Activated CD4-positive, alpha-beta T cell treated with anti-CD3 and anti-CD28 coated beads, Interleukin-2, amount 10 ng/mL, durations not matched to agents 24 days and 14 days (primary cell): ENCODE results near the gene MAN2C1. TPM values are rescaled to one million over a fixed set of nuclear protein-coding genes. Genes with fewer than 3 reads are reported as not detected.
"Not testable (repeated sequence)": the region's sequence is repeated elsewhere in the genome, so short reads cannot be mapped to it uniquely, and the experiment has no call there.

Source experiments
- DNase-seq: peaks from one replicate; pipeline ENCODE4 v3.0.0; 2022
- H3K27ac Mint-ChIP-seq: one replicate; pipeline ENCODE4 v1.8.0; 2022; ENCODE audit warnings: mild to moderate bottlenecking, mixed read lengths
- H3K27me3 Mint-ChIP-seq: one replicate; pipeline ENCODE4 v1.8.0; 2022; ENCODE audit warnings: mixed read lengths
- H3K36me3 Mint-ChIP-seq: one replicate; pipeline ENCODE4 v1.8.0; 2022; ENCODE audit warnings: low read depth, mild to moderate bottlenecking, mixed read lengths
- H3K4me1 Mint-ChIP-seq: one replicate; pipeline ENCODE4 v1.8.0; 2021; ENCODE audit warnings: mixed read lengths
- H3K4me3 Mint-ChIP-seq: one replicate; pipeline ENCODE4 v1.8.0; 2022; ENCODE audit warnings: mild to moderate bottlenecking, moderate library complexity, mixed read lengths
- H3K9me3 Mint-ChIP-seq: one replicate; pipeline ENCODE4 v1.8.0; 2021; ENCODE audit warnings: mixed read lengths
- intact Hi-C: fragments of 100-400 bp; cut with micrococcal nuclease; formaldehyde crosslinking; loops from one replicate; pipeline ENCODE4 v1.15.1; 2023
- total RNA-seq: library from RNA; stranded (reverse); gene quantifications from 2 replicates; pipeline ENCODE4 v1.2.3, GENCODE V29; 2022

Gene MAN2C1
- total RNA-seq, result 232 and 255 TPM in 2 replicates

DNA sequence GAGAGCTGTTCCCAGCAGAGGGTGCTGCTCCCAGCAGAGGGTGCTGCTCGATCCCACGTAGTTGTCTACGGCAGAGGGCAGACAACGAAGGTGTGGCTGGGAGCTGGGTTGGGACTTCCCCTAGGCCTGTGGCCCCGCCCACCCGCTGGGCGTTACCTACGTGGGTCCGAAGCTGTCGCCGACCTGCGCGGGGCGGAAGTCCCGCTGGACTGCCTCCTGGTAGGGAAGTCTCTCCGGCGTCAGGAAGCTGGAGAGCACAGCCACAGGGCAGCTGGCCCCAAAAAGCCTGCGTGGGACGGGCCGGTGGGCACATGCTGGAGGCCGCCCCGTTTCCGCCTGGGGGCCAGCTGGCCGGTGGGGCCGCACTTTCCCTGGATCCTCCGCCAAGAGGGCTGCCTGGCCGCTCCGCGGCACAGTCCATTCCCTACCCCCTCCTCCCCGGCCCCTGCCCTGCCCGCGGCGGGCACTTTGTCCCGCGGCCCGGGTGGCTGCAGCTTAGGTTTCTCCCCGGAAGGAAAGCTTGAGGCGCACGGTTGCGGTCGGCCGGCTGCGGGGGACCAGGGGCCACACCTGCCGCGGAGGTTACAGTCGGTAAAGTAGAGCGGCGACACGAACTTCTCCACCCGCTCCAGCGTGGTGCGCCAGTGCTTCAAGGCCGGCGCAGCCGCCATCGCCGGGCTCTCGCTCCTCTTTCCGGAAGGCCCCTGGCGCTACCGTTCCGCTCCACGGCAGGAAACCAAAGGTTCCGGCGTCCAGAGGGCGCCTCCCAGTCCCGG, at the start of gene MAN2C1:
MAN2C1 (minus strand) TSS at position 695 of the 776 bp plus-strand sequence; CDS start at position 671, 24 bp downstream.
- Mint-ChIP-seq H3K4me1 (peaks cover 24% of the 10 kb centered on the region), H3K27ac (peak within 1 kb of the TSS; percentile 96), H3K27me3 (no peaks in the 10 kb centered on the region), H3K4me3 (peak within 1 kb of the TSS; percentile 91), H3K9me3 (no peaks in the 10 kb centered on the region), H3K36me3 (peaks cover 39% of the 10 kb centered on the region)
- intact Hi-C loops, result loop anchor here (1.0 to 5.0 kb wide), 4 partner anchors 83 to 431 kb away; partner anchors contain the start of genes COX5A and SIN3A
- peak; percentile 98 for DNase-seq

DNA sequence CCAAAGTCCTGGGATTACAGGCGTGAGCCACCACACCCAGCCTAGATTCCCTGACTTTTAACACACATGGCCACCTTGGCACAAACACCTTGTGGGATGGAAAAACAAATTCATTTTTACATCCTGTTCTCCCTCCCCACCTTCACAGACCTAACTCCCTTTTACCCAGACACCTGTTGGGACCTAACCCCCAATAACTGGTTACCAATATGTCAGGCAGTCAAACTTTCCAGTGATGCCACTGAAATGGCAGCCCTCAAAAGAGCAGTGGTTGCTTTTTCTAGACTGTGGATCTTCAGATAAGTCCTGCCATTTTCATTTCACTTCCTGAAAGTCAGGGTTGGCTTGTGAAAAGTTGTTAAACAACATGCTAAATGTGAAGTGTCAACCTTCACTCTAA, 48.2 kb upstream of the MAN2C1 start:
- Mint-ChIP-seq H3K4me1 (peaks cover 15% of the 10 kb centered on the region), H3K36me3 (peaks cover 56% of the 10 kb centered on the region), H3K27me3 (no peaks in the 10 kb centered on the region), H3K27ac (peak overlapping the region; percentile 56), H3K9me3 (no peaks in the 10 kb centered on the region), H3K4me3 (no peak overlapping the region)
- no peak for DNase-seq
- intact Hi-C loops, result no loop called here

DNA sequence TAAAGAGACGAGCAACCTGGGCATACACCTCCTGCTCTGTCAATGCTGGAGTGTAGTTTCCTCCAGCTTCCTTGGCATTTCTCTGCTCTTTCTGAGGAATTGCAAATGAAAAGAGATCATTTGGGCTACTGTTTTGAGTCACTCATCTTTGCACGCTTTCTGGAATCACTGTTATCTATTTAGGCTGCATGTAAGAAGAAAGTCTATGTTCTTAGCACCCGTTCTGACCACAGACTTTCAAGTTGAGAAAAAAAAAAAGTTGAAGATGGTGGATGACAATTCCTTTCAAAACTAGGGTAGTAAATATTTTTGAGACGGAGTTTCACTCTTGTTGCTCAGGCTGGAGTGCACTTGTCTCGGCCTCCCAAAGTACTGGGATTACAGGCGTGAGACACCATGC, 41.8 kb upstream of the MAN2C1 start:
- Mint-ChIP-seq H3K36me3 (peaks cover 74% of the 10 kb centered on the region), H3K4me3 (no peak overlapping the region), H3K4me1 (peaks cover 7% of the 10 kb centered on the region), H3K27ac (peak overlapping the region; percentile 42), H3K27me3 (no peaks in the 10 kb centered on the region), H3K9me3 (no peaks in the 10 kb centered on the region)
- no peak for DNase-seq
- intact Hi-C loops, result no loop called here

DNA sequence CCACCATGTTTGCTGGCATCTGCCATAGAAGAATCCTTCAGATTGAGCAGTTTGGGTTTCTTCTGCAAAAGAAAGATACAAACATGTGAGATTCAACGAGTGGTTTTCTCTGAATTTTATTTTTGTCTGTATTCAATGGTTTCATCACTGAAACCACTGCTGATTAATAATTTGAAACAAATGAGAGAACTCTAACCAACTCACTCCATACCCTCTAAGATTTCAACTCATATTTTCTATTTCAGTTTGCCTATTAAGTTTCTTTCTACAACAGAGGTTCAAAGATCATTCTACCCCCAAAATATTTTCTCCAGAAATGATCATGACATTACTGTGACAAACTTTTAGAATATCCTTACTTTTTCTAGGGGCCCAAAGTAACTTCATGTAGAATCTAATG, 38.7 kb upstream of the MAN2C1 start:
- DNase-seq, result no peak
- H3K4me3 Mint-ChIP-seq, result no peak overlapping the region
- intact Hi-C loops, result no loop called here
- peak overlapping the region; percentile 4 for H3K27ac Mint-ChIP-seq
- peaks cover 69% of the 10 kb centered on the region for H3K36me3 Mint-ChIP-seq
- peaks cover 6% of the 10 kb centered on the region for H3K4me1 Mint-ChIP-seq
- H3K27me3 Mint-ChIP-seq, result no peaks in the 10 kb centered on the region
- H3K9me3 Mint-ChIP-seq, result no peaks in the 10 kb centered on the region

DNA sequence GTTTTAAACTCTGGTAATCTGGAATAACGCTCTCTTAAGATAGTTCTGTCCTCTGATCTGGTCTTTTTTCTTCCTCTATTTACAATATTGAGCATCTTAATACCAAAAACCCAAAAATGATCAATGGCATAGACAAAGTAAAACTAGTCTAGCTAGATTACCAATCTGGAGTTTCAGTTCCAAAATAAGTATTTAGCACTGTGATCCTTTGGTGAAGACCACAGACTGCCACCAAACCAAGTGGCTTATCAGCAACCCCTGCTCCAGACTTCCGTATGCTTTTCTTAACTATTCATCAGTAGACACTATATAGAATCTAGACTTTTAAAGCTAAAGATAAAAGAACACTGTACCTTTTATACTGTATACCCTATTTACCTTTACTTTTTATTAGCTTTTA, 35.5 kb upstream of the MAN2C1 start:
- Mint-ChIP-seq H3K9me3 (no peaks in the 10 kb centered on the region), H3K27ac (no peak overlapping the region), H3K27me3 (no peaks in the 10 kb centered on the region), H3K4me1 (peaks cover 4% of the 10 kb centered on the region), H3K36me3 (peaks cover 55% of the 10 kb centered on the region), H3K4me3 (no peak overlapping the region)
- DNase-seq, result no peak
- intact Hi-C loops, result no loop called here

DNA sequence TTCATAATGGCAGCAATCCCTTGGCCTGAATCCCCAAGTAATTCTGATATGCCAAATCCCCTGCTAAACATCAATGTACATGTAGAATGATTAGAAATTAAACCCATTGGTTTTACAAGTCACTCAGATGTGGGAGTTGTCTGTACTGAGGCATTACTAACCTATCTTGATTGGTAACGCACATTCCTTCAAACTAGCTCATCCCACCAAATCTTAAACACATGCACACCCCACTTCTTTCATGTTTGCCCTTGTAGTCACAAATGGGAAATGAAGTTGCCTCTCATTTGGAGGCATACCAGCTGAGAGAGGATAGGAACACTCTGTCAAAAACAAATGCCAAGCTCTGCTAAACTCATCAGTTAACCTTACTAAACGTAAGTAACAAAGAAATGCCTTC, 29.1 kb upstream of the MAN2C1 start:
- no peak for DNase-seq
- intact Hi-C loops, result no loop called here
- H3K27me3 Mint-ChIP-seq, result no peaks in the 10 kb centered on the region
- no peaks in the 10 kb centered on the region for H3K9me3 Mint-ChIP-seq
- peaks cover 66% of the 10 kb centered on the region for H3K36me3 Mint-ChIP-seq
- H3K4me1 Mint-ChIP-seq, result peaks cover 9% of the 10 kb centered on the region
- no peak overlapping the region for H3K4me3 Mint-ChIP-seq
- H3K27ac Mint-ChIP-seq, result no peak overlapping the region

DNA sequence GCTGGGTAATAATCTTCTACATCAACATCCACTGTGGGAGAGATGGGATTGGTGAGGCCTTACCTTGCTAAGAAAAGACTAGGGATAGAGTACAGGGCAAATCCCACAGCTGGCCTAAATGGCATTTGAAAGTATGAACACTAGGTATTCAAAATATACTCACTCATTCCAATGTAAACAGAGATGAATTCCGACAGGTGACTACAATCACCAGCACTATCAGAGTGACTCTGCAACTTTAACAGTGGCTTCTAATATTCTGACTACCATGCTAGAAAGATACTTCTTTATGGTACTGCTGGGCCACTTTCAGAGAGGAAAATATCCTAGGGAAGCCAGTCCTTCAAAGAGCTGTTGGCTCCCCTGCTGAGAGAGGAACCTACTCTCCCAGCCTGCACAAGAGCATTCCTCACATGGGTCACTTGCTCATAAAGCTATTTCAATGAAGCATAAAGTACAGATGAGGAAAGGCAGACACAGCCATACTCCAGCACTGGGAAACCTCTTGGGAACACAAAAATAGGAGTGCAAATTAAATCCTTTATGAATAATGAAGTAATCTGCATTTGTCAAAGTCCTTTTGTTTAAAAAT, 21.5 kb upstream of the MAN2C1 start:
- H3K9me3 Mint-ChIP-seq, result no peaks in the 10 kb centered on the region
- no peak for DNase-seq
- no peak overlapping the region for H3K27ac Mint-ChIP-seq
- peaks cover 60% of the 10 kb centered on the region for H3K36me3 Mint-ChIP-seq
- H3K4me3 Mint-ChIP-seq, result no peak overlapping the region
- intact Hi-C loops, result no loop called here
- H3K4me1 Mint-ChIP-seq, result peaks cover 13% of the 10 kb centered on the region
- no peaks in the 10 kb centered on the region for H3K27me3 Mint-ChIP-seq

DNA sequence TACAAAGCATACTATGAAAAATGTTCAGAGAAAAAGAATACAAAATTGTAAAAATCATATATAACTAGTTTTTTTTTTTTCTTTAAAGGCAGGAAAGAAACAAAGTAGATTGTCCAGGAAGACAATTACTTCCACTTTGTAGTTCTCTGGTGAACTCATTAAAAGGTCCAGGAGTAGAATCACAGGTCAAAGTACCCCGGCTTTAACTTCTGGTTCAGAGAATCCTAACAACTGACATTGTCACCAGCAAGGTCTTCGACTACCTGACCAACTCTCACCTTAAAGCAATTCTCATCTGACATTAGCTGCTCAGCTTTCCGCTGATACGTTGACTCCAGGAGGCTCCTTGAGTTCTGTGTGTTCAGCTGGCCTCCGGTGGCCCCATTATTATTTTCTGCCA, 15.6 kb upstream of the MAN2C1 start:
- H3K4me3 Mint-ChIP-seq, H3K9me3 Mint-ChIP-seq, DNase-seq, H3K27ac Mint-ChIP-seq, H3K4me1 Mint-ChIP-seq, intact Hi-C loops, H3K27me3 Mint-ChIP-seq: not testable (repeated sequence)
- H3K36me3 Mint-ChIP-seq, result peaks cover 61% of the 10 kb centered on the region

DNA sequence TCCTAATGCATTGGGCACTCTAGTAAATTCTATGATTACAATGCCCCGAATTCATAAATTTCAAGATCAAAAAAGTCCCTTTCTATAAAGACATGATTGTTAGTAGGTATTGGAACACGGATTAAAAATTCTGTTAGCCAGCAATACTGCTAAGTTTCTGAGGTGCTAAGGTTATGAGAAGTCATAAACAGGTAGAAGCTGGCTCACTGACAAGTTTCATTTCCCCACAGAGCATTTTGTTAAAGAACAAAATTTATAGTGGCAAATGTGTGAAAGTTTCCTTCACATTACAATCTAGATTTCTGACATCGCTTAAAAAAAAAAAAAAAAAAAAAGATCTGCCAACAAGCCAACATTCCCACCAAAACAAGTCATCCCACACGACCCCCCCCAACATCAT, 12.4 kb upstream of the MAN2C1 start:
- no peak for DNase-seq
- Mint-ChIP-seq H3K4me3 (no peak overlapping the region), H3K36me3 (peaks cover 64% of the 10 kb centered on the region), H3K9me3 (no peaks in the 10 kb centered on the region), H3K4me1 (peaks cover 3% of the 10 kb centered on the region), H3K27me3 (no peaks in the 10 kb centered on the region), H3K27ac (no peak overlapping the region)
- intact Hi-C loops, result no loop called here

DNA sequence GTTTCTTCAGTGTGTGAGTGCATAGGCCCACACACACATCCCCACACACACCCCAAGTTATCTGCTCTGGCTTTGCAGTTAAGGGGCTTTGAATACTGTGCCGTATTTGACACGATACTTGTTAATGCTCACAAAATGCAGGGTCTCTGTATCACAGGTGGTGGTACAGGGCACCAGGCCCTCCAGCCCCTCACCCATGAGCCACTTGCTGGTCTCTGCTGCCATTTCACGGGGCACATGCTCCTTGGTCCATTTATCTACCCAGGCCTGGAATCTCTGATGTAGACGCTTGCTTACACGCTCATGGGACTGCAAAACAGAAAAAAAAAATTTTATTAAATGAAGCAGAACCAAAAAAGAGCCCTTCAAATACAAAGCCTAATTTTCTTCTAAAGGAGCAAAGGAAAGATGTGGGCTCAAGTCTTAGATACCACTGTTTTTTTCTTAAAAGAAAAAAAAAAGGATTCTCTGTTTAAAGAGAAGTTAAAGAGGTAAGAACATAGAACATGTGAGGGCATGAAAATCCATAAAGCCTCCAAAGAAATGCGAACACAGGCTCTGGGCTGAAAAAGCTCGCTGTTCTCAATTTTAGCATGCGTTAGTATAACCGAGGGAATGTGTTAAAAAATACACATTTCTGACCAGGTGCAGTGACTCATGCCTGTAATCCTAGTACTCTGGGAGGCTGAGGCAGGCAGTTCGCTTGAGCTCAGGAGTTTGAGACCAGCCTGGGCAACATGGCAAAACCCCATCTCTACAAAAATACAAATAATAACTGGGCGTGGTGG, 3.7 kb upstream of the MAN2C1 start:
- Mint-ChIP-seq H3K27ac (no peak overlapping the region), H3K4me3 (no peak overlapping the region), H3K27me3 (no peaks in the 10 kb centered on the region), H3K36me3 (peaks cover 55% of the 10 kb centered on the region), H3K4me1 (peaks cover 21% of the 10 kb centered on the region), H3K9me3 (no peaks in the 10 kb centered on the region)
- intact Hi-C loops, result no loop called here
- DNase-seq, result no peak

DNA sequence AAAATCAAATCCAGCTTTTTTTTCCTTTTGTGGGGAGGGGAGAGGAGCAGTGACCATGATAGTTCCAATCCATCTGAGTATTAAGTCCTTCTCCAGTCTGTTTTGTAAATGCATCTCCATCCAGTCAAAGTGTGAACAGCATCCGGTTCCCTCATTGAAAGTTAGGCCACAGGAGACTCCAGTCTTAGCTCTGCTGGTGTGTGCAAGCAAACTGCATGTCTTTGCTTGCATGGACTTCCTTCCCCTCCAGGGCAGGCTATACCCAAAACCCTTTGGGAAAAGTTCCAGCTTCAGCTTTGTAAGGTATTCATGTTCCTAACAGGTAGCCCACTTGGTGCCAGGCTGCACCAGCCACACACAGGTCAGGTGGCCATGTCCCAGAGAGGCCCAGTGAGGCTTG, 3.1 kb upstream of the MAN2C1 start:
- no peak for DNase-seq
- Mint-ChIP-seq H3K4me1 (peaks cover 24% of the 10 kb centered on the region), H3K36me3 (peaks cover 51% of the 10 kb centered on the region), H3K27ac (no peak overlapping the region), H3K27me3 (no peaks in the 10 kb centered on the region), H3K4me3 (no peak overlapping the region), H3K9me3 (no peaks in the 10 kb centered on the region)
- intact Hi-C loops, result no loop called here

DNA sequence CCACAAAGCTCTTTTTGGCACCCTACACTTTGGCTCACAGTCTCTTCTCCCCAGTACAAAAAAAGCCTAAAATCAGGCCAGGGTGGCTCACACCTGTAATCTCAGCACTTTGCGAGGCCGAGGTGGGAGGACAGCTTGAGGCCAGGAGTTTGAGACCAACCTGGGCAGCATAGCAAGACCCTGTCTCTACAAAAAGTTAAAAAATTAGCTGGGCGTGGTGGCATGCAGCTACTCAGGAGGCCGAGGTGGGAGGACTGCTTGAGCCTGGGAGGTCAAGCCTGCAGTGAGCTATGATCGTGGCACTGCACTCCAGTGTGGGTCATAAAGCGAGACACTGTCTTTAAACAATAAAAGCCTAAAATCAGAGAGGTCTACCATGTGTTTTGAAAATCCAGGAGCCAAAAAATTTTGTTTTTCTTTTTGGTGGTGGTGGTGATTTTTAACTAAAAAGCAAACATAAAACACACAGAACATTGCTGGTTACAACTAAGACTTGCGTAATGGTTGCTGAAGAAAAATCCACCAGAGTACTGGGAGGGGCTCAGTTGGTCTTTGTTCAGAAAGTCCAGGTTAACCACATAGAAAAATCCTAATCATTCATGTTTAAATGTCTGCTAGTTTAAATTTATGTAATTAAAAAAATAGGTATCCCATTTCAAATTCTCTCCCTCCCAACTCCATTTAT, 1.6 kb upstream of the MAN2C1 start:
- no peak for DNase-seq
- peak overlapping the region; percentile 37 for H3K27ac Mint-ChIP-seq
- peaks cover 41% of the 10 kb centered on the region for H3K36me3 Mint-ChIP-seq
- intact Hi-C loops, result loop anchor here (5.0 kb wide), 1 partner anchor 433 kb away; the partner anchor contains the start of gene COX5A
- no peaks in the 10 kb centered on the region for H3K27me3 Mint-ChIP-seq
- H3K4me3 Mint-ChIP-seq, result peak overlapping the region; percentile 91
- peaks cover 24% of the 10 kb centered on the region for H3K4me1 Mint-ChIP-seq
- H3K9me3 Mint-ChIP-seq, result no peaks in the 10 kb centered on the region

DNA sequence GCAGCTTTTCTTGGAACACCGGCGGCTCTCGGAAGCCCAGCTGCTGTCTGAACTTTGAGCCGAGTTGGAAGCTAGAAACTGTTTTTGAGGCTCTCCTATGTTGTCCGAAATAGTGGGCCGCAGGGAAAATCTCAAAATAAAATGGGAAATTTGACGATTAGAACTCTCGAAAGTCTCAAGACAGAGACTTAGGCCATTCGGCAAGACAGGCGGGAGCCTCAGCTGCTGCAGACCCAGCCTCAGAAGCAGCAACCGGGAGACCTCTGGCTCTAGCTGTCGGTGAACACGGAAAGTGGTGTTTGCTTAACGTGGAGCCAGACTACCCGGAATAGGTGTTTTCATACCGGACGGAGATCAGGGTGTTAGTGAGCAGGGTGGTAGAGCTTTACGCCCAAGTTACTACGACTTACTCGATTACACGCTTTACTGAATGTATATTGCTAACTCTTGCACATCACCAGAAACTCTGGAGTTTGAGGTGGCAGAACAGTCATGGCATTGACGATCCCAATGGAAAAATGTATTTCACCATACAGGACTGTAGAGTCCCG, 357 bp upstream of the MAN2C1 start:
- Mint-ChIP-seq H3K4me3 (peak overlapping the region; percentile 91), H3K27ac (peak overlapping the region; percentile 96), H3K27me3 (no peaks in the 10 kb centered on the region), H3K4me1 (peaks cover 24% of the 10 kb centered on the region), H3K36me3 (peaks cover 41% of the 10 kb centered on the region), H3K9me3 (no peaks in the 10 kb centered on the region)
- no peak for DNase-seq
- intact Hi-C loops, result loop anchor here (1.0 to 5.0 kb wide), 4 partner anchors 83 to 431 kb away; partner anchors contain the start of genes COX5A and SIN3A
